ENCODE measurements around the gene OARD1. TPM values are rescaled to one million over a fixed set of nuclear protein-coding genes. Genes with fewer than 3 reads are reported as not detected.

The OARD1 gene
- total RNA-seq, 4 donors from 2014 or later, result 8.6 to 30.0 (median 16.1) TPM

GRCh38 chr6:41103847-41104246 lies 31.7 kb upstream of the OARD1 start:
- Histone ChIP-seq H3K9me3 (no peaks in the 10 kb centered on the region), H3K4me3 (no peak overlapping the region), H3K27me3 (no peaks in the 10 kb centered on the region), H3K36me3 (peaks cover 5 to 36% (median 7%) of the 10 kb centered on the region in 3 donors), H3K27ac (no peak overlapping the region), H3K4me1 (no peaks in the 10 kb centered on the region)
- DNase-seq, result no peak
- intact Hi-C loops (cut with DNase I), result loop anchor here (10.0 kb wide), 1 partner anchor 61 kb away; the partner anchor contains the start of gene TREM2
- TF ChIP-seq CTCF (IDR thresholded peaks at IDR 0.05) (no peak), POLR2A (IDR thresholded peaks at IDR 0.05) (no peak)
- WGBS, 2 donors, result 81 to 83% methylated on average over 3 of the region's 3 CpGs

- intact Hi-C loops (cut with DNase I), result loop anchor here (10.0 kb wide), 1 partner anchor 64 kb away; the partner anchor contains the start of gene TREM2
- TF ChIP-seq CTCF (IDR thresholded peaks at IDR 0.05) (no peak), POLR2A (IDR thresholded peaks at IDR 0.05) (no peak)
- H3K27me3 ChIP-seq, result no peaks in the 10 kb centered on the region
- H3K4me1 ChIP-seq, result no peaks in the 10 kb centered on the region
- DNase-seq, result no peak
- H3K4me3 ChIP-seq, result no peak overlapping the region
- 87% methylated on average over 5 of the region's 42 CpGs; no CpG with 5 or more reads in 1 of the 2 donors for WGBS, 2 donors
- H3K27ac ChIP-seq, result no peak overlapping the region
- H3K9me3 ChIP-seq, result no peaks in the 10 kb centered on the region
- peaks cover 13 to 66% (median 19%) of the 10 kb centered on the region in 3 donors for H3K36me3 ChIP-seq
These were observed 28.7 kb upstream of the OARD1 start for GRCh38 chr6:41100871-41101287.

- Histone ChIP-seq H3K27me3 (no peaks in the 10 kb centered on the region), H3K4me3 (no peak overlapping the region), H3K27ac (no peak overlapping the region), H3K36me3 (peaks cover 19 to 91% (median 31%) of the 10 kb centered on the region in 3 donors), H3K9me3 (no peaks in the 10 kb centered on the region), H3K4me1 (no peaks in the 10 kb centered on the region)
- intact Hi-C loops (cut with DNase I), result no loop called here
- WGBS, 2 donors, result 73 to 76% methylated on average over 3 of the region's 3 CpGs
- TF ChIP-seq POLR2A (IDR thresholded peaks at IDR 0.05) (no peak), CTCF (IDR thresholded peaks at IDR 0.05) (no peak)
- DNase-seq, result no peak
These were observed 26.2 kb upstream of the OARD1 start for GRCh38 chr6:41098366-41098765.

GRCh38 chr6:41097467-41098090 lies 25.4 kb upstream of the OARD1 start:
- no peak for DNase-seq
- H3K9me3 ChIP-seq, result no peaks in the 10 kb centered on the region
- WGBS, 2 donors, result 81 to 82% methylated on average over 5 of the region's 5 CpGs
- H3K4me3 ChIP-seq, result no peak overlapping the region
- intact Hi-C loops (cut with DNase I), result no loop called here
- H3K27ac ChIP-seq, result no peak overlapping the region
- peaks cover 19 to 99% (median 37%) of the 10 kb centered on the region in 3 donors for H3K36me3 ChIP-seq
- no peaks in the 10 kb centered on the region for H3K4me1 ChIP-seq
- H3K27me3 ChIP-seq, result no peaks in the 10 kb centered on the region
- TF ChIP-seq CTCF (IDR thresholded peaks at IDR 0.05) (no peak), POLR2A (IDR thresholded peaks at IDR 0.05) (no peak)

GRCh38 chr6:41093729-41094128 lies 21.6 kb upstream of the OARD1 start:
- WGBS, 2 donors, result 78 to 93% methylated on average over 2 to 6 of the region's 6 CpGs
- H3K27me3 ChIP-seq, result no peaks in the 10 kb centered on the region

More at GRCh38 chr6:41093729-41094128, 21.6 kb upstream of the OARD1 start:
- Histone ChIP-seq H3K27ac (no peak overlapping the region), H3K4me3 (no peak overlapping the region), H3K9me3 (no peaks in the 10 kb centered on the region), H3K4me1 (no peaks in the 10 kb centered on the region), H3K36me3 (peaks cover 14 to 100% (median 47%) of the 10 kb centered on the region in 3 donors)
- intact Hi-C loops (cut with DNase I), result no loop called here
- no peak for TF ChIP-seq POLR2A (IDR thresholded peaks at IDR 0.05)
- no peak for TF ChIP-seq CTCF (IDR thresholded peaks at IDR 0.05)
- no peak for DNase-seq

Measured in esophagus squamous epithelium (tissue), 5 donors.